IPS-NIHi7 (cell line): ENCODE data around the gene APOBEC3C.
A peak's percentile ranks its signal among the peaks of the same experiment; 100 is the strongest.
"Not testable (repeated sequence)": the region's sequence is repeated elsewhere in the genome, so short reads cannot be mapped to it uniquely, and the experiment has no call there.

Experiments used
- DNase-seq: peaks from one replicate; pipeline ENCODE4 v3.0.0; 2012; ENCODE audit warnings: mixed read lengths; ENCODE audit errors: extremely low spot score

Gene APOBEC3C

DNA sequence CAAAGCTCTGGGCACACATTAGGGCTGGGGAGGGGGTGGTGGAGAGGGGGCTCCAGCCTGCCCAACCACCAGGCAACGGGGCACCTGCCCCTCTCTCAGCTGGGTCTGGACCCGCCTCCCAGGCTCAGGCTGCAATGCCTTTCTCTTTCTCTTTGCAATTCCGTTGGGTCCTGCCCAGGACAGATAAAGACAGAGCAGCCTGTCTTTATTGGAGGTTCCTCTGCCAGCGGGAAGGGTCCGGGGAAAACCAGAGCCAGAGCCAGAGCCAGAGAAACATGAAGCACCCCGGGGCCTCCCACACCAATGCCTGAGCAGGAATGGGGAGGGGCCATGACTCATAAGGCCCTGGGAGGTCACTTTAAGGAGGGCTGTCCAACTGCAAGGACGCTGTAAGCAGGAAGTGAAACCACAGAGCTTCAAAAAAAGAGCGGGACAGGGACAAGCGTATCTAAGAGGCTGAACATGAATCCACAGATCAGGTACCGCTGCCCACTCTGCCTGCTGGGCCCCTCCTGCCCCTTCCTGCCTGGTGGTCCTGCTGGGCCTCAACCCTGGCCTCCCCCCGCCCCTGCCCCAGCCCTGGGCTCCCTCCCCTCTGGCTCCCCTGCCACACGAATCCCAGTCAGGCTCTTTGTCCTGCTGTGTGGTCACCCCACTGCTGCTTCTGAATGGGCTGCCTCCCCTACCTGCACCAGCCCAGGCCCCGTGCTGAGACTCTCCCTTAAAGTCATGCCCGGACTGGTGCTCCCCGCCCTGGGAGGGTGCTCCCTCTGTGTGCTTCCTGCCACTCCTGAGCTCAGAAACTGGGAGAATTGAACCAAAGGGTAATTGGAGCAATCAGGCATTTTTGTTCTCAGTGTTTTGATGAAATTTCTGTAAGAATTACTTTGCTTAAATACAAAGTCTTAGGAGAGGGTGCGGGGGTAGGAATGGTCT is 31.8 kb upstream of the APOBEC3C start, which contains the start of gene APOBEC3B:
APOBEC3B (plus strand) TSS at position 356 of the 936 bp plus-strand sequence; CDS start at position 463, 107 bp downstream.
- DNase-seq = peak; percentile 64

GRCh38 chr22:38984224-38984623 is 29.8 kb upstream of the APOBEC3C start:
- no peak for DNase-seq

DNA sequence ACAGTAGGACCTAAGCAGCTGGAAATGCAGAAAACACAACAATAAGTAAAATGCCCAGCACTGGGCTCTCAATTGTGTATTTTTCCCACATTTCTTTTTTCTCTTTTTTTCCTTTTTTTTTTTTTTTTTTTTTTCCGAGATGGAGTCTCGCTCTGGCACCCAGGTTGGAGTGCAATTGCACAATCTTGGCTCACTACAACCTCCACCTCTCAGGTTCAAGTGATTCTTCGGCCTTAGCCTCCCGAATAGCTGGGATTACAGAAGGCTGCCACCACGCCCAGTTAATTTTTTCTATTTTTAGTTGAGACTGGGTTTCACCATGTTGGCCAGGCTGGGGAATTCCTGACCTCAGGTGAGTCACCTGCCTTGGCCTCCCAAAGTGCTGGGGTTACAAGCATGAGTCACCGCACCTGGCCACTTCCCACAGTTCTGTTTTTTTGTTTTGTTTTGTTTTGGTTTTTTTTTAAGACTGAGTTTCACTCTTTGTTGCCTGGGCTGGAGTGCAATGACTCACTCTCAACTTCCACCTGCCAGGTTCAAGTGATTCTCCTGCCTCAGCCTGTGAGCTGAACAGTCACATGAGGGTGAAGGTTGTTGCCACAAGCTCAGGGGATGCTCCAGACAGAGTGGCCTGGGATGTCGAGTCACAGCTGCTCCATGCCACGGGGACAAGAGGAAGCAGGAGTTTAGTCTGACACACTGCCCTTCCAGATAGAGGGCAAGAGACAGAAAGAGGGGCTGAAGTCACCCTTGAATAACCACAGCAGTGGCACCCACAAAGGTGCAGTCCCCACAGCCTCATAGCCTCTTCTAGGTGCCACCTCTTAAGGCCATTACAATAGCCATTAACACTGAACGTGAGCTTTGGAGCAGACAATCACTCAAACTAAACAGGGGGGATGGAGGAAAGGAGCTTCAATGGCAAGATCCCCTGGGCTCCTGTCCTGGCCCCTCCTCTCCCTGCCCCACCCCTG is 29.0 kb upstream of the APOBEC3C start:
- not testable (repeated sequence) for DNase-seq

- no peak for DNase-seq
Observed at GRCh38 chr22:38986629-38987028, 27.4 kb upstream of the APOBEC3C start.

- DNase-seq = no peak
Observed at GRCh38 chr22:38987171-38987895, 26.7 kb upstream of the APOBEC3C start.

GRCh38 chr22:38989466-38989865 is 24.6 kb upstream of the APOBEC3C start:
- DNase-seq = no peak

- DNase-seq = not testable (repeated sequence)
Observed at GRCh38 chr22:38992871-38993371, 21.1 kb upstream of the APOBEC3C start.

- no peak for DNase-seq
Observed at GRCh38 chr22:38996105-38996504, 18.0 kb upstream of the APOBEC3C start.

- DNase-seq = no peak
Observed at GRCh38 chr22:38997518-38997917, 16.5 kb upstream of the APOBEC3C start.

DNA sequence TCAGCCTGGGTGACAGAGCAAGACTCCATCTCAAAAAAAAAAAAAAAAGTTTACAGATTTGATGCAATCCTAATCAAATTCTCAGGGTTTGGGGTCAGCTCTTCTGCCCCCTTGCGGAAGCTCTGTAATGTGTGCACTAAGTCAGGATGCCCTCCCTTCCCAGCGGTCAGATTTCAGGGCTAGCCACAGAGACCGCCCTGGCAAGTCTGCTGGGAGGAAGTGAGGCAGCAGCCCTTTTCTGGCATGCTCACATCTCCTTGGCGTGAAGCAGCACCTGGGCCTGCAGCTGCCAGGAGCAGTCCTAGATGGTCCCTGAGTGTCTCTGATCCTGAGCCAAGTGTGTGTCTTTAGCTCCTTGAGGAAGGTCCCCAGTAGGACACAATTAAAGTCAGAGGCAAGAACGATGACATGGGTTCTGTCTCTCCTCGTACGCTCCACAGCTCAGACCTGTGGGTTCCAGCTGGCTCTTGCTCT is 10.9 kb upstream of the APOBEC3C start:
- peak; percentile 90 for DNase-seq

DNA sequence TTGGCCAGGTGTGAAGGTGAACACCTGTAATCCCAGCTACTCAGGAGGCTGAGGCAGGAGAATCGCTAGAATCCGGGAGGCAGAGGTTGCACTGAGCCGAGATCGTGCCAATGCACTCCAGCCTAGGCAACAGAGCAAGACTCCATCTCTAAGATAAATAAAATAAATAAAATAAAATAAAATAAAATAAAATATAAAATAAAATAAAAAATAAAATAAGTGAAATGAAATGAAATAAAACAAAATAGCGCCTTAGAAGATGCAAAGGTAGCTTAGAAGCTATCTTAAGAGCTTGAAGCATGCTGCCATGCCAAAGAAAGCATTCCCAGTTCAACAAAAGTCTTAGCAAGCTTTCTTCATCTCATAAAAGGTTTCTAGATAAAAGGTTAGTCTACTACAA is 6.9 kb upstream of the APOBEC3C start:
- DNase-seq = no peak

GRCh38 chr22:39008271-39008850 is 5.7 kb upstream of the APOBEC3C start:
- not testable (repeated sequence) for DNase-seq

DNA sequence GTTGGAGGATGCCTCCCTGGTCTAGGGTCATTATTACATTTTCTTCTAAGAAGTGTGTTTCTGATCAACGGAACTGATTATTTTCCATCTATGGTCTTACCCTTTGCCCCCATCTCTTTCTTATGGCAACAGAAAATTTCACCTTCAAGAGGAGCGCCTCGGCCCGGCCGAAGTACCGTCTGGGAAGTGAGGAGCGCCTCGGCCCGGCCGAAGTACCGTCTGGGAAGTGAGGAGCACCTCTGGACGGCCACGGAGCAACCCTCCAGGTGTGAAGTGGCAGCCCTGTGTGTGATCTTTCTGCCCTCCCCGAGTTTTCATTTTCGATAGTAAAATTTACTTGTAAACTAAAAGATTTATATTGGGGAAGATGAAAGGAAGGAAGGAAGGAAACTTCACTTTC is 3.1 kb upstream of the APOBEC3C start:
- DNase-seq = no peak

DNA sequence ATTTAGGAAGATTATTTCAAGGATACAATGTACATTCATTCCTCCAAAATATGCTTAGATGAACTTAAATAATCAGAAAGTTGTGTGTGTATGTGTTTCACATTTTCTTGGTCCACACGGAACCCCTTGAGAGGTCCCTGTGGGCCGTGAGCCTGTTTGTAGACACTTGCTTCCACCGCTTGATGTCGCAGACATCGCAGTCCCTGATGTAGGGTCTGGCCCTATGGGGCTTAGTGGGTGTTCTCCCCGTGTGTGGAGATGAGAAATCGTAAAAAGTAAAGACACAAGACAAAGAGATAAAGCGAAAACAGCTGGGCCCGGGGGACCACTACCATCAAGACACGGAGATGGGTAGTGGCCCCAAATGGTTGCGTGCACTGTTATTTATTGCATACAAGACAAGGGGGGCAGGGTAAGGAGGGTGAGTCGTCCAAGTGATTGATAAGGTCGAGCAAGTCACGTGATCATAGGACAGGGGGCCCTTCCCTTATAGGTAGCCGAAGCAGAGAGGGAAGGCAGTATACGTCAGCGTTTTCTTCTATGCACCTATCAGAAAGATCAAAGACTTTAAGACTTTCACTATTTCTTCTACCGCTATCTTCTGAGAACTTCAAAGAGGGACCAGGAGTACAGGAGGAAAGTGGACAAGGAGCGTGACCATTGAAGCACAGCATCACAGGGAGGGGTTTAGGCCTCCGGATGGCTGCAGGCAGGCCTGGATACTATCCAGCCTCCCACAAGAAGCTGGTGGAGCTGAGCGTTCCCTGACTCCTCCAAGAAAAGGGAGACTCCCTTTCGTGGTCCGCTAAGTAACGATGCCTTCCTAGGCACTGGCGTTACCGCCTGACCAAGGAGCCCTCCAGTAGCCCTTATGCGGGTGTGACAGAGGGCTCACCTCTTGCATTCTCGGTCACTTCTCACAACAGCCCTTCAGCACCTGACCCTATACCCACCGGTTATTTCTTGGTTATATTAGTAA is 1.2 kb upstream of the APOBEC3C start:
- DNase-seq = no peak

- DNase-seq = not testable (repeated sequence)
Observed at GRCh38 chr22:39013561-39013941, 506 bp upstream of the APOBEC3C start.

DNA sequence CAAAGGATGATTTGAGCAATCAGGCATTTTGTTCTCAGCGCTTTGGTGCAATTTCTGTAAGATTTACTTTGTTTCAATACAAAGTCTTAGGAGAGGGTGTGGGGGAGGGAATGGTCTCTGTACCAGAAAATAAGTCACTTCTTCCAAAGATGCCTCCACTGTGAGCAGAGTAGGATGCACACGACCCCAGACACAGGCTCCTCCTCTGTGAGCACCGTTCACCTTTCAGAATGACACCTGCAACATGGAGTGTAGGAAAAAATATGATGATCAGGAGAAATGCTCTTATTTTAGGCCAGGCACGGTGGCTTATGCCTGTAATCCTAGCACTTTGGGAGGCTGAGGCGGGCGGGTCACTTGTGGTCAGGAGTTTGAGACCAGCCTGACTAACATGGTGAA is 665 bp downstream of the APOBEC3C start:
- not testable (repeated sequence) for DNase-seq

DNA sequence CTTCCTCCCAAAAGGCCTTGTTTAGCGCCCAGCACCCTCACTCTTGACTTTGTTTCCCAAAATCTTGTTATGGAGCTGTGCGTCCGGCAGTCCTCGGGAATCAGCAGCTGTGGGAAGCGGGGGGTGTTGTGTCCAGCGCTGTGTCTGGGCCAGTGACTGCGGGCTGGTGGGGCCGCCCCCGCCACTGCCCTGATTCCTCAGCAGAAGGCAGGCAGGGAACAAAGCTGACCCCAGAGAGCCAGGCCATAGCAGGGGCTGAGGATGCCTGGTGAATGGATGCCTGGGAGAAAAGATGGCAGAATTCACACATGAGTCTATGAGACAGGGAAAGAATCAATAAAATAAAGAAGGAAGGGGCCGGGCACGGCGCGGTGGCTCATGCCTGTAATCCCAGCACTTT is 2.5 kb downstream of the APOBEC3C start:
- DNase-seq = no peak

DNA sequence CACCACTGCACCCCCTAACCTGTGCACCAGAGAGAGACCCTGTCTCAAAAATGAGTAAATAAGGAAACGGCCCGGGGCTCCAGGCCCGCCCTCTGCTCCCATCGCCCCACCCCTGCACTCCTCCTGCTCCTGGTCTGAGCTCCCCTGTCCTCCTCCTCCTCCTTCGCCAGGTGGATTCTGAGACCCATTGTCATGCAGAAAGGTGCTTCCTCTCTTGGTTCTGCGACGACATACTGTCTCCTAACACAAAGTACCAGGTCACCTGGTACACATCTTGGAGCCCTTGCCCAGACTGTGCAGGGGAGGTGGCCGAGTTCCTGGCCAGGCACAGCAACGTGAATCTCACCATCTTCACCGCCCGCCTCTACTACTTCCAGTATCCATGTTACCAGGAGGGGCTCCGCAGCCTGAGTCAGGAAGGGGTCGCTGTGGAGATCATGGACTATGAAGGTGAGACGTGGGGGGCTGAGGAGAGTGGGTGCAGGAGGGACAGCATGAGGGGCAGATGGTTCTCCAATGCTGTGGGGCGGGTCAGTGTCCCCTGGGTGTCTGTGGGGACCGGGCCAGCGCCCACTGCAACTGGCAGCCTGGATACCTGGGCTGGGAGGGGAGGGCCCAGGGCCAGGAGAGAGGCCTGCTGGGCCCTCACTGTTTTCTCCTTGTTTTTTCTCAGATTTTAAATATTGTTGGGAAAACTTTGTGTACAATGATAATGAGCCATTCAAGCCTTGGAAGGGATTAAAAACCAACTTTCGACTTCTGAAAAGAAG is 3.7 kb downstream of the APOBEC3C start:
- no peak for DNase-seq
